ENCODE results near the gene TAF8.
"Not testable (repeated sequence)": the region's sequence is repeated elsewhere in the genome, so short reads cannot be mapped to it uniquely, and the experiment has no call there.

TAF8 gene
- 74.3 to 94.4 reads per million in 2 donors for total RNA-seq

GRCh38 chr6:42050297-42051267 lies at the start of gene TAF8:
Gene TAF8, plus strand, starts transcription at chr6:42050524. Its CDS starts 18 bp downstream, at chr6:42050542.
- peak; percentile 78 for DNase-seq

- DNase-seq = no peak
Observed at GRCh38 chr6:42001506-42001905, 48.8 kb upstream of the TAF8 start.

GRCh38 chr6:42003658-42004057 lies 46.7 kb upstream of the TAF8 start:
- not testable (repeated sequence) for DNase-seq

- DNase-seq = peak; percentile 43
Observed at GRCh38 chr6:42007286-42008137, 42.8 kb upstream of the TAF8 start.

GRCh38 chr6:42008138-42008528 lies 42.2 kb upstream of the TAF8 start:
- not testable (repeated sequence) for DNase-seq

GRCh38 chr6:42009844-42010184 lies 40.5 kb upstream of the TAF8 start:
- DNase-seq = no peak

- DNase-seq = no peak
Observed at GRCh38 chr6:42010185-42010891, 40.0 kb upstream of the TAF8 start.

GRCh38 chr6:42010909-42011308 lies 39.4 kb upstream of the TAF8 start:
- DNase-seq = no peak

- no peak for DNase-seq
Observed at GRCh38 chr6:42012501-42013133, 37.7 kb upstream of the TAF8 start.

GRCh38 chr6:42013134-42013516 lies 37.2 kb upstream of the TAF8 start:
- no peak for DNase-seq

GRCh38 chr6:42017021-42017643 lies 33.2 kb upstream of the TAF8 start:
- DNase-seq = no peak

- DNase-seq = no peak
Observed at GRCh38 chr6:42020967-42021366, 29.4 kb upstream of the TAF8 start.

- no peak for DNase-seq
Observed at GRCh38 chr6:42021847-42022754, 28.2 kb upstream of the TAF8 start.

- DNase-seq = no peak
Observed at GRCh38 chr6:42022755-42023384, 27.5 kb upstream of the TAF8 start.

GRCh38 chr6:42025066-42025844 lies 25.1 kb upstream of the TAF8 start:
- DNase-seq = no peak

- DNase-seq = no peak
Observed at GRCh38 chr6:42025845-42026243, 24.5 kb upstream of the TAF8 start.

- no peak for DNase-seq
Observed at GRCh38 chr6:42026540-42026939, 23.8 kb upstream of the TAF8 start.

- DNase-seq = no peak
Observed at GRCh38 chr6:42028234-42029061, 21.9 kb upstream of the TAF8 start.
